KOPT-K1 (cell line): Measurements from ENCODE around the gene STOML3.

ENCODE experiments used
- H3K27ac ChIP-seq: fragments of 200-600 bp; sonication (generic); 2 replicates; pipeline ENCODE4 v1.5.1; 2016; ENCODE audit warnings: antibody characterized with exemption, mild to moderate bottlenecking, low read depth, low read length; ENCODE audit not compliant: poor library complexity, severe bottlenecking
- H3K36me3 ChIP-seq: fragments of 200-600 bp; sonication (generic); 2 replicates; pipeline ENCODE4 v1.5.1; 2017; ENCODE audit warnings: antibody characterized with exemption, mild to moderate bottlenecking, low read length, moderate library complexity; ENCODE audit not compliant: insufficient read depth
- H3K9me3 ChIP-seq: fragments of 200-600 bp; sonication (generic); 2 replicates; pipeline ENCODE4 v1.5.1; 2017; ENCODE audit warnings: antibody characterized with exemption, low read length, mild to moderate bottlenecking; ENCODE audit not compliant: insufficient read depth, poor library complexity, severe bottlenecking

STOML3 gene, protein sequence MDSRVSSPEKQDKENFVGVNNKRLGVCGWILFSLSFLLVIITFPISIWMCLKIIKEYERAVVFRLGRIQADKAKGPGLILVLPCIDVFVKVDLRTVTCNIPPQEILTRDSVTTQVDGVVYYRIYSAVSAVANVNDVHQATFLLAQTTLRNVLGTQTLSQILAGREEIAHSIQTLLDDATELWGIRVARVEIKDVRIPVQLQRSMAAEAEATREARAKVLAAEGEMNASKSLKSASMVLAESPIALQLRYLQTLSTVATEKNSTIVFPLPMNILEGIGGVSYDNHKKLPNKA

DNA sequence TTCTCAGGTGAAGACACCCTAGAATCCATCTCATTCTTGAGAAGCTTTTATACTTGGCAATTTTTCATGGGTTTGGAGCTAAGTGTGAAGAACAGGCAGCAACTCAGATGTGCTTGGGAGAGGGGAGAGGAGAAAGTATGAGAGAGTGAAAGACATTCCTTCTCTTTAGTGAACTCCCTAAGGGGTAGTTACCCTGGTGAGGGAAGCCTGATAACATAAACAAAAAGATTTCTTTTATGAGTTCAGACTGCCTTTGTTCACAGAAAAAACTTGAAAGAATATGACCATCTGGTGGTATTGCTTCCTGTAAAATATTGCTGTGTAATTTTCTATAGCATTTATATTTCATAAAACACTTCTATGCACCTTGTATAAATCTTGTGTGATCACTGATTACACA lies at the start of gene STOML3:
STOML3 (minus strand) TSS at position 139 of the 400 bp plus-strand sequence; CDS start at position 29, 110 bp downstream.
- Histone ChIP-seq H3K9me3 (no peaks in the 10 kb centered on the region), H3K36me3 (no peaks in the 10 kb centered on the region), H3K27ac (no peak within 1 kb of the TSS)

DNA sequence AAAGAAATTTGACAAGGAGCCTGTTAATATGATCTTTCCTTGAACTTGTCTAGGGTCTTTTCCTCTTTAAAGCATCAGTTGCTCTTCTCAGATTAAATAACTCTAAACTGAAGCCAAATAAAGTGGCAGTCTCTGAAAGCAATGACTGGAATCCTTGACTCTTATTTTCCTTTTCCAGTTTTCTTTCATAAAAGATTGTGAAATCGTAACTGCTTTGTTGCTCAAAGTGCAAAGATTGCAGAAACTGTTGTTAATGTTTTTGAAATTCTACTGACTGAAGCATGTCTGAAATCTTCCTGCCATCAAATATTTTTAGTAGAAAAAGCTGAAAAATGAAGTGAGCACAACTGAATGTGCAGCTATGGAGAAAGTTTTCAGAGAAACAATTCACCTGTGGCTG lies 49.6 kb upstream of the STOML3 start:
- Histone ChIP-seq H3K36me3 (peaks cover 45% of the 10 kb centered on the region), H3K9me3 (no peaks in the 10 kb centered on the region), H3K27ac (no peak overlapping the region)

GRCh38 chr13:39039041-39039440 lies 48.4 kb upstream of the STOML3 start:
- Histone ChIP-seq H3K9me3 (no peaks in the 10 kb centered on the region), H3K27ac (peak overlapping the region; percentile 88), H3K36me3 (peaks cover 37% of the 10 kb centered on the region)

DNA sequence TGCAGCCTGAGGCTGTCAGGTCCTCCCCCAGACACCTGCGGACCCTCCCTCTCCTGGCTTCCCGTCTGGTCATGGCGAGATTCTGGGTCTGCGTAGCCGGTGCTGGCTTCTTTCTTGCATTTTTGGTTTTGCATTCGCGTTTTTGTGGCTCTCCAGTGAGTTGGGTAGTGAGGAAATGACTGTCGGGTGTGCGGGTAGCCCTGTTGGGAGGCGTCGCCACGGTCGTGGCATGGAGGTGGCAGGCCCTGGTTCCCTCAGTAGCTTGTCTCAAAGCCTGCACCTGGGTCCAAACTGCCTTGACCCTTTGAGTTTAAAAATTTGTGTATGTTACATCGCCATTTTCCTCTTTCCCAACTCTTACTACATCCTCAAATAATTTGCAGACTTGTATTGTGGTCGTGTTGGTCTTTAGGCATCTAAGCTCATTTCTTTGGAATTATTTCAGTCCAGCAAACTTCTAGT lies 48.0 kb upstream of the STOML3 start:
- no peaks in the 10 kb centered on the region for H3K9me3 ChIP-seq
- H3K36me3 ChIP-seq = peaks cover 37% of the 10 kb centered on the region
- peak overlapping the region; percentile 88 for H3K27ac ChIP-seq

DNA sequence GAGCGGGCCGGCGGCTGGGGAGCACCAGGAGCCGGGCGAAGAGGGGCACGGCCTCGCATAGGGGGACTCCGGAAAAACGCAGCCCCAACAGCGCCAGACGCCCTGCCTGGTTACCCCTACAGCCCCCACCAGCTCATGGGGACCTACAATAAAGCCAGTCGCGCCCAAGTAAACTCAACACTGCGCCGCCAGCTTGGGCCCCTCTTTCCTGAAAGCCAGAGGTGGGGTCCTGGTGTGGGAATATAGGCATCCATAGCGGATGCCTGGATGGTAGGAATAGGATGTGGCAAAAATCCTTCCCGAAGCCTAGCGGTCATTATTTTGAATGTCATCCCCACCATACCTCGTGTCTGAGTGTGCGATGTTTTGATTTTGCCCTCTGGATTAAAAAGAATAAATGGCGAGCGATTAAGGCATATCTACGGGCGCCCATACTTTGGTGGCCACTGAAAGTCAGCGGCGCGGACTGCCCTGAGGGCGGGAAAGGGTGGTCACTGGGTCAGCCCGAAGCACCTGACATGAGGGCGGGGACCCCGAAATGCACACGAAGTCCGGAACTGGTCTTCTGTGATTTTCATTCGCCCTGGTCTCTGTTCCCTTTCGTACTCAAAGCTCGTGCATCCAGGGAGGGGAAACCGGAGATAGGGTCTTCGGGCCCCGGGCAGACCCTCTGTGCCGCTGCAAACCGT lies 47.4 kb upstream of the STOML3 start, which contains the start of the genes NHLRC3 and PROSER1:
NHLRC3 (plus strand) TSS at position 577 of the 689 bp plus-strand sequence. CDS start 184 bp downstream, outside the sequence.
PROSER1 (minus strand) TSS at position 210 of the 689 bp plus-strand sequence. CDS start 847 bp downstream, outside the sequence.
- Histone ChIP-seq H3K36me3 (peaks cover 31% of the 10 kb centered on the region), H3K9me3 (no peaks in the 10 kb centered on the region), H3K27ac (peak within 1 kb of the TSS; percentile 88)

GRCh38 chr13:39037410-39037879 lies 46.8 kb upstream of the STOML3 start:
- Histone ChIP-seq H3K36me3 (peaks cover 26% of the 10 kb centered on the region), H3K27ac (peak overlapping the region; percentile 88)

DNA sequence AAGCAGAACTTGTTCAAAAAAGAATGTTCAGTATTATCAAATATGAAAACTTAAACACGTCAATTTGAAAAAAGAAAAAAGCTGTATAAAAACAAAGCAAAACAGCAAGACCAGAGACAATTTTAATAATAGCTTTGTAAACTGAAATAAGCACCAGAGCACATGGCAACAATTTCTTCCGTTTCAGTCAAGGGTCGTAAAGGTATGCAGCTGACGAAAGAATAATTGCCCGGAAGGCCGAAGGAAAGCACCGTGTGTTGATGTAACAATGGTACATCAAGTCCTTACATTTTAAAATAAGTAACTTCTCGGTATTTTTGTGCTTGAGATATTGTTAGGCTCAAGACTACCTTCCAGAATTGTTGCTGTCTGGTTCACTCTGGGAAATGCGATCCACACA lies 45.6 kb upstream of the STOML3 start:
- Histone ChIP-seq H3K9me3 (no peaks in the 10 kb centered on the region), H3K36me3 (peaks cover 25% of the 10 kb centered on the region), H3K27ac (peak overlapping the region; percentile 88)

More at GRCh38 chr13:39037410-39037879, 46.8 kb upstream of the STOML3 start:
- no peaks in the 10 kb centered on the region for H3K9me3 ChIP-seq

DNA sequence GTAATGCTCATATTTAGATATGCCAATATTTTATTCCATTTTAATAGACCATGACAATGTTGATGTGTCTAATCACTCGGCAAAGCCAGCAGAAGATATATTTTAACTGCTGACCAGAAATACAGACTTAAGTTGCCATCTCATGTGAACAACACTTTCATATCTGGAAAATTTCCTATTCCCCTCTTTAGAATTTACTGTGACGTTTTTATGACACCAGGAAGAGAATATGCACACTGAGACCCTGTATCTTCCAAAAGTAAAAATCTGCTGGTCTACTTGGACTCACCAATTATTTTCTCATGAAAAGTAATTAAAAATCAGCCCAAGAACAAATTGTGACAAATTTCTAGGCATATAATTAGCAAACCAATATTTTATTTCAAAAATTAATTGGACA lies 45.2 kb upstream of the STOML3 start:
- Histone ChIP-seq H3K36me3 (peaks cover 29% of the 10 kb centered on the region), H3K27ac (peak overlapping the region; percentile 88), H3K9me3 (no peaks in the 10 kb centered on the region)

GRCh38 chr13:39035204-39035603 lies 44.6 kb upstream of the STOML3 start:
- Histone ChIP-seq H3K36me3 (peaks cover 29% of the 10 kb centered on the region), H3K9me3 (no peaks in the 10 kb centered on the region), H3K27ac (no peak overlapping the region)

- Histone ChIP-seq H3K27ac (no peak overlapping the region), H3K36me3 (peaks cover 36% of the 10 kb centered on the region), H3K9me3 (no peaks in the 10 kb centered on the region)
Measured at GRCh38 chr13:39034085-39034484, 43.5 kb upstream of the STOML3 start.

- no peak overlapping the region for H3K27ac ChIP-seq
- H3K36me3 ChIP-seq = peaks cover 54% of the 10 kb centered on the region
- H3K9me3 ChIP-seq = no peaks in the 10 kb centered on the region
Measured at GRCh38 chr13:39032150-39032549, 41.5 kb upstream of the STOML3 start.

- no peaks in the 10 kb centered on the region for H3K9me3 ChIP-seq
- no peak overlapping the region for H3K27ac ChIP-seq
- H3K36me3 ChIP-seq = peaks cover 95% of the 10 kb centered on the region
Measured at GRCh38 chr13:39025433-39025839, 34.8 kb upstream of the STOML3 start.

DNA sequence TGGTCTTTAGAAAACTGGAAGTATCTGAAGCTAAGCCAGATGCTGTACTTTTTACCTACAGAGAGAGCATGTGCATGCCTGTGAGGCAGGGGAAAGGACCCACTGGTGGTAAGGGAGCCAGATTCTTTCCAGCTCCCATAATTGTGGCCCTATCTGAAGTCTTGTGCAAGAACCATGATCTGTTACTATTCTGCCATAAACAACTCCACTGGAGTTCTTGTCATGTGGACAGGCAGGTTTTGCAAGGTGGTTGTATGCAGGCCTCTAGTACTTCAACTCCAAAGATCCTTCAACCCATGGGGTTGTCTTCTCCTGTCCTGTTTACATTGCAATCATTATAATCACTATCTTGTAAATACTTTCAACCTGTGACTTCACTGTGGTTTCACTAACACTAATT lies 33.1 kb upstream of the STOML3 start:
- Histone ChIP-seq H3K36me3 (peaks cover 90% of the 10 kb centered on the region), H3K9me3 (no peaks in the 10 kb centered on the region), H3K27ac (no peak overlapping the region)

DNA sequence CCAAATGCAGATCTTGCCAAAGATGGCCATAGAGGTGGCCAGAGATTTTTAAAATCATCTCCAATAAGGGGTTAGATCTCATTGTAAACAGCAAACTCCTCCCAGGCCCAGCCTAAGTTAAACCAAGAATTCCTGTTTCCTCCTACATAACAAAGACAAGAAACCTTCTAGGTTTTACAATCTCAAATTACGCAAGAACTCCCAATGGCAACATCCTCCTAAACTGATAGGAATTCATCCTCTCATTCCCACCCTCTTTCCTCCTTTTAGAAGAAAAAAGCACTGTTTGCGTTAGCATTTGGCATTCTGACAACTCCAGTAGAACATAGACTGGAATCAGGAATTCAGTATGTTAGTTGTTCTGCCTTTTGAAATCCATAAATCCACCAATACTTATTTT lies 32.7 kb upstream of the STOML3 start:
- Histone ChIP-seq H3K36me3 (peaks cover 91% of the 10 kb centered on the region), H3K9me3 (no peaks in the 10 kb centered on the region), H3K27ac (no peak overlapping the region)

DNA sequence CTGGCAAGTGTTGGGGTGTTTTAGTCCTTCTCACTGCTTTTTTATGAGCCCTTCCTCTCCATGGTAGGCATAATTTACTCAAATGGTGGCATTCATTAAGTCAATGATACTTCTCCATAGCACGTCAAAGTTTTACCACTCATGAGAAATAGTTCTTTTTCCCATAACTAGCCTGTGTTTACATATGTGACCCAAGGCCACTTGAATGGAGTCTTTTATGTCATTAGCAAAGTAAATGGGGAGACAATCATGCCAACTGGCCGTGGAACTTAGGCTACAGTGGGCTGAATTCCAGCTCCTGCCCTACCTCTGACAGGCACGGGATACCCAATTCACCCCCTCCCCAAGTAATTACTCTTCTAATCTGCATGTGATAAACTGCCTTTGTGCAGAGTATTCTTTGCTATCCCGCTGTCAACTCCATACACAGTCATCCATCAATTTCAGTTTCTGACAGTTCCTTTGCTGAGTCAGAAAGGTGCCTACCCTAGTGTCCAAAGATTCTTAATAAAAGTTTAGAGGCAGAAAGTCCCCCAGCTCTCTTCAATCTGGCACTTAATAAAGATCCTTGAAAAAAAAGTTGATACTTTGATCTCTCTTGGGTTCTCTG lies 30.3 kb upstream of the STOML3 start:
- Histone ChIP-seq H3K9me3 (no peaks in the 10 kb centered on the region), H3K36me3 (peaks cover 91% of the 10 kb centered on the region), H3K27ac (no peak overlapping the region)
